Mucosa of rectum (tissue), 2 donors: ENCODE data around the gene AGBL4.
"Not testable (repeated sequence)": the region's sequence is repeated elsewhere in the genome, so short reads cannot be mapped to it uniquely, and the experiment has no call there.

ENCODE experiments used
- H3K27ac ChIP-seq, 2 donors: one replicate each; pipeline ENCODE4 v1.7.0; 2013; ENCODE audit warnings: inconsistent platforms in 2 of 2, low read depth in 2 of 2, low read length in 2 of 2
- H3K27me3 ChIP-seq, 2 donors: one replicate each; pipeline ENCODE4 v1.7.0; 2013; ENCODE audit warnings: low read length in 2 of 2; ENCODE audit not compliant: control insufficient read depth in 2 of 2, insufficient read depth in 2 of 2
- H3K36me3 ChIP-seq, 2 donors: one replicate each; pipeline ENCODE4 v1.7.0; 2013; ENCODE audit warnings: low read length in 2 of 2; ENCODE audit not compliant: control insufficient read depth in 2 of 2, insufficient read depth in 2 of 2
- H3K4me1 ChIP-seq, 2 donors: one replicate each; pipeline ENCODE4 v1.7.0; 2013; ENCODE audit warnings: low read length in 2 of 2, mild to moderate bottlenecking in 1 of 2; ENCODE audit not compliant: control insufficient read depth in 2 of 2, insufficient read depth in 2 of 2
- H3K4me3 ChIP-seq, 2 donors: one replicate each; pipeline ENCODE4 v1.7.0; 2013; ENCODE audit warnings: low read length in 2 of 2
- H3K9ac ChIP-seq, 2 donors: one replicate each; pipeline ENCODE4 v1.7.0; 2013; ENCODE audit warnings: low read length in 2 of 2, low read depth in 1 of 2, mild to moderate bottlenecking in 1 of 2
- H3K9me3 ChIP-seq, 2 donors: one replicate each; pipeline ENCODE4 v1.7.0; 2013; ENCODE audit warnings: low read length in 2 of 2; ENCODE audit not compliant: control insufficient read depth in 2 of 2
- donor health status: healthy.
- donor health status: Normal muscosa, but diverticular disease.

Gene AGBL4

DNA sequence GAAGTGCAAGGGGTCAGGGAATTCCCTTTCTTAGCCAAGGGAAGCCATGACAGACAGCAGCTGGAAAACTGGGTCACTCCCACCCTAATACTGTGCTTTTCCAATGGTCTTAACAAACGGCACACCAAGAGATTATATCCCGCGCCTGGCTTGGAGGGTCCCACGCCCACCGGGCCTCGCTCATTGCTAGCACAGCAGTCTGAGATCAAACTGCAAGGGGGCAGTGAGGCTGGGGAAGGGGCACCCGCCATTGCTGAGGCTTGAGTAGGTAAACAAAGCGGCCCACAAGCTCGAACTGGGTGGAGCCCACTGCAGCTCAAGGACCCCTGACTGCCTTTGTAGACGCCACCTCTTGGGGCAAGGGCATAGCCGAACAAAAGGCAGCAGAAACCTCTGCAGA, 108.5 kb downstream of the AGBL4 start:
- H3K9me3 ChIP-seq, H3K9ac ChIP-seq, H3K4me1 ChIP-seq, H3K36me3 ChIP-seq, H3K27ac ChIP-seq, H3K4me3 ChIP-seq, H3K27me3 ChIP-seq: not testable (repeated sequence)

DNA sequence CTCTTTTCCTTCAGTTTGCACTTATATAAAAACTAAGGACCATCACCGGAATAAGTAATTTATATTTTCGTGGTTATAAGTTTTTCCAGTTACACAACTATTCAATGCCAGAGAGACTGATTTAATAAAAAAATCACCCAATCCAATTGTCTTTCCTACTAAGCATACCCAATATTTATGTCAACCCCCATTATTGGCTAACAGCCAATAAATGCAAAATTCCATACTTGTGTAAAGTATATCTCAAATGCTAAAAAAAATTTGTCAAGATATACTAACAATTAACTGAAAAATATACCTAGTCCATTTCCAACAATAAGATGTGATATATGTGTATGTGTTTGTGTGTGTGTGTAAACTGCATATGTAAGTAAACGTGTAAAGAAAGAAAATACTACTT, 117.4 kb downstream of the AGBL4 start:
- Histone ChIP-seq H3K4me3 (no peak overlapping the region), H3K36me3 (no peaks in the 10 kb centered on the region), H3K9me3 (no peaks in the 10 kb centered on the region)

DNA sequence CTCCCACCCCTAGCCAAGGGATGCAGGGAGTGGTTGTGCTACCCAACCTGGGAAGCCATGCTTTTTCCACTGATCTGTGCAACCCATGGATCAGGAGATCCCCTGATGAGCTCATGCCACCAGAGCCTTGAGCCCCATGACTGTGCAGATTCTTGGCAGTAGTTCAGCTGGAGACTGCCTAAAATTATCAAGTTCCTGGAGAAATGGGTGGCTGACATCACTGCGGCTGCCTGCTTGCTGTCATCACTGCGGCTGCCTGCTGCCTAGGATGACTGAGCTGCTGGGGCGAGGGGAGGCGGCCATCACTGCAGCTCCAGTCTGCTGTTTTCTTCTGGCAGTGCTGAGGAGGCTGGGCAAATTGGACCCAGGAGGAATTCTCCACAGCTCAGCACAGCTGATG, 159.2 kb downstream of the AGBL4 start:
- no peaks in the 10 kb centered on the region for H3K4me1 ChIP-seq
- no peaks in the 10 kb centered on the region for H3K9me3 ChIP-seq

More for the DNA sequence above, 117.4 kb downstream of the AGBL4 start:
- Histone ChIP-seq H3K27me3 (no peaks in the 10 kb centered on the region), H3K4me1 (no peaks in the 10 kb centered on the region), H3K27ac (no peak overlapping the region), H3K9ac (no peak overlapping the region)

DNA sequence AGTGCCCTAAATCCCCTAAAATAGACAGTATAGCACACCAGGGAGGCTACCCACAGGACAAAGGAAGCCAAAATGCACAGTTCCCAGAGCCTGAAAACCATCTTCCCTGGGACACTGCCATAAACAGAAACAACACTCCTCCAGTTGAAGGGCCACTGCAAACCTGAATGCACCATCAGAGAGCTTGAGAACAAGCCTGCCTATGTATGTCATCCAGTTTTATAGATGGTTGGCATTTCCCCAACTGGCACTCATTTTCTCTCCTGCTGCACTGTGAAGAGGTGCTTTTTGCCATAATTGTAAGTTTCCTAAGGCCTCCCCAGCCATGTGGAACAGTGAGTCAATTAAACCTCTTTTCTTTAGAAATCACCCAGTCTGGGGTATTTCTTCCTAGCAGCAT, 169.0 kb downstream of the AGBL4 start:
- H3K36me3 ChIP-seq = no peaks in the 10 kb centered on the region
- H3K27me3 ChIP-seq = no peaks in the 10 kb centered on the region
- no peak overlapping the region for H3K9ac ChIP-seq
- no peaks in the 10 kb centered on the region for H3K9me3 ChIP-seq
- no peak overlapping the region for H3K4me3 ChIP-seq
- no peak overlapping the region for H3K27ac ChIP-seq
- H3K4me1 ChIP-seq = no peaks in the 10 kb centered on the region

More for the DNA sequence above, 159.2 kb downstream of the AGBL4 start:
- Histone ChIP-seq H3K4me3 (no peak overlapping the region), H3K27ac (no peak overlapping the region), H3K36me3 (no peaks in the 10 kb centered on the region), H3K9ac (no peak overlapping the region), H3K27me3 (no peaks in the 10 kb centered on the region)

DNA sequence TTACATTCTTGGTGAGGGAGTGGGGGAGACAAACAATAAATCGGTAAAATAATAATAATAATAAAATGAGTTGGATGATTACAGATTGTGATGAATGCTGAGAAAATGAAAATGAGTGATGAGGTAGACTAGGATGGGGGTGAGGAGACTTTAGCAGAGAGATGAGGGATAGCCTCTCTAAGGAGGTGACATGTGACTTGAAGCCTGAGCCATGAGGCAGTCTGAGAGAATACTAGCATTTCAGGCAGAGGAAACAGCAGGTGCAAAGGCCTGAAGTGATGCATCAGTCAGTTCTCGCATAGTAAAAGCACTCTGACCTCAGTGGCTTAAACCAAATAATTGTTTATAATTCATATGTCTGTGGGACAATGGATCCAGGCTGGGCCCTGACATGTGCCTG, 181.2 kb downstream of the AGBL4 start:
- no peak overlapping the region for H3K4me3 ChIP-seq
- H3K27me3 ChIP-seq = no peaks in the 10 kb centered on the region
- no peak overlapping the region for H3K27ac ChIP-seq
- no peaks in the 10 kb centered on the region for H3K4me1 ChIP-seq
- peaks cover 8 to 17% of the 10 kb centered on the region in 2 donors for H3K9me3 ChIP-seq
- no peak overlapping the region for H3K9ac ChIP-seq
- no peaks in the 10 kb centered on the region for H3K36me3 ChIP-seq

DNA sequence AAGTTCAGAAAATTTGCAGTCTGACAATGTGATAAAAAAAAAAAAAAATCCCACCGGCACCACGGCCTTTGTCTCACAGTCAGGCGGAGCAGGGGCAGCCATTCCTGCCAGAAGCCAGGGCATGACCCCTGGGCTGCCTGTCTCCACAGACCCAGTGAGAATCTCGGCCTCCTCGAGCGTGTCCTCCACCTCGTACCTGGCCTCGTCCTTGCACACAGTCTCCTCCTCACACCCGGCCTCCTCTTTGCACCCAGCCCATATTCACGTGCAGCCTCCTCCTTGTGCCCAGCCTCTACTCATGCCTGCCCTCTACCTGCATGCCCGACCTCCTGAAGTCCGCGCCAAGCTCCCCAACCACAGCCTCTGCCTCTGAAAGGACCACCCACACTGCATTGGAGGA, 182.0 kb downstream of the AGBL4 start:
- H3K4me1 ChIP-seq = no peaks in the 10 kb centered on the region
- H3K36me3 ChIP-seq = no peaks in the 10 kb centered on the region
- no peaks in the 10 kb centered on the region for H3K27me3 ChIP-seq
- H3K4me3 ChIP-seq = no peak overlapping the region
- H3K9ac ChIP-seq = no peak overlapping the region
- no peak overlapping the region for H3K27ac ChIP-seq
- peaks cover 8 to 17% of the 10 kb centered on the region in 2 donors for H3K9me3 ChIP-seq

DNA sequence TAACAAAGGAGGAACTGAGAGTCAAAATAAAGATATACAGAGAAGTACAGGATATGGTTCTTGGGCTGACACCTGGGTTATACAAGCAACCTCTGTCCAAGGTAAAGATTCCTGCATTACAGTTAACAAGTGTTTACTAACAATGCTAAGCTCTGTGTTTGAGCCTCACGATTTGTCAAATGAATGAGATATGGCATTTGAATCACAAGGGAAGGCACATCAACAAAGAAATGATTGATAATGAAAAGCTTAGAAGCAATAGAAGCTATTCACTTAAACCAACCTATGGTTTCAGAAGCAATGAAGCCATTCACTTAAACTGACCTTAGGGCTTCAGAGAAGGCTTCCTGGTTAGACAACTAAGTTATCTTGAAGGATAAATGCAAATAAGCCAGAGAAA, 199.5 kb downstream of the AGBL4 start:
- no peaks in the 10 kb centered on the region for H3K4me1 ChIP-seq
- no peak overlapping the region for H3K9ac ChIP-seq
- no peaks in the 10 kb centered on the region for H3K36me3 ChIP-seq
- H3K9me3 ChIP-seq = no peaks in the 10 kb centered on the region
- H3K4me3 ChIP-seq = no peak overlapping the region
- no peak overlapping the region for H3K27ac ChIP-seq
- no peaks in the 10 kb centered on the region for H3K27me3 ChIP-seq

DNA sequence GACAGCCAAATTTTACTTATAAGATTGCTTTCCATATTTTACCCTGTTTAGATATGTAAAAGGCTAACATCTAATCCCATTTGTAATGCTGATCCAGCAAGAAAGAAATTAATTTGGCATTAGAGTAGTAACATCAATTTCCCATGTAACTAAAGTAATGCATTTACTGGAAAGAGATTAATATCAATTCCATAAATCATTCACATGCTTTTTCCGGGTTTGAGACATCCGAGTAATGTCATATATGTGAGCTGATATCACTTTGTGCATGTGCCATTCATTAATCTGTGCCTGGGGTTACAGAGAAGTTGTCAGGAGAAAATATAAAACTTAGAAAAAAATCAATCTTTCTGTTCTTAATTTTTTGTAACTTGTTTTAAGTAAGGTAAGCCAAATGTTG, 206.1 kb downstream of the AGBL4 start:
- no peaks in the 10 kb centered on the region for H3K4me1 ChIP-seq
- no peaks in the 10 kb centered on the region for H3K36me3 ChIP-seq
- no peaks in the 10 kb centered on the region for H3K9me3 ChIP-seq
- H3K27me3 ChIP-seq = no peaks in the 10 kb centered on the region
- H3K27ac ChIP-seq = no peak overlapping the region
- no peak overlapping the region for H3K4me3 ChIP-seq
- no peak overlapping the region for H3K9ac ChIP-seq

DNA sequence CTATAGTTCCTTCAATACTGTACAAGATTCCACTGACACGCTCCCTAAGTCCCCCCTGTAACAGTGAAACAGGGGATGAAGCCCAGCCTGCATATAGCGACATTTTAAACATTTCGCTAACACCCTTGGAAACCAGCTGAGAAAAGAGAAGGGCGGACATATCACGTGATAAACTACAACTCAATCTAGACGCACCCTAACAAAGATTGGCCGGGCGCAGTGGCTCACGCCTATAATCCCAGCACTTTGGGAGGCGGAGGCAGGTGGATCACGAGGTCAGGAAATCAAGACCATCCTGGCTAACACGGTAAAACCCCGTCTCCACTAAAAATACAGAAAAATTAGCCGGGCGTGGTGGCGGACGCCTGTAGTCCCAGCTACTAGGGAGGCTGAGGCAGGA, 236.7 kb downstream of the AGBL4 start:
- H3K27ac ChIP-seq, H3K4me3 ChIP-seq, H3K9me3 ChIP-seq: not testable (repeated sequence)

DNA sequence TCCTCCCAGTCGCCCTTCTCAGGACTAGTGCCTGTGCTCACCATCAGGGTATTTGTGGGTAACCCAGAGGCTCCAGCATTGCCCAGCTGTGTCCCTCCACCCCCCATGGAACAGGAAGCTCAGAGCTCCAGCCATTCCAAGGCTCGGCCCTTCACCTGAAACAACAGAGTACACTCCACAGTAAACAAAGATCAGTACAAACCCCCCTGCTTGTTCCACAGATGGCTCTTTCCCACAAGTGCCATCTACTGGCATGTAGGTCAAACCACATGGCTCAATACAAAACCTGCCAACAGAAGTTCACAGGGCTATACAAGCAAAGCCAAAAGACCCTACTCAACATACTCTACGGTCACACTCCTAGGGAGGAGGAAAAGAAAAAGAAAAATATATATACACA, 258.7 kb downstream of the AGBL4 start:
- H3K4me3 ChIP-seq = no peak overlapping the region
- no peaks in the 10 kb centered on the region for H3K27me3 ChIP-seq
- H3K36me3 ChIP-seq = no peaks in the 10 kb centered on the region
- no peak overlapping the region for H3K27ac ChIP-seq
- H3K9me3 ChIP-seq = peaks cover 0 to 5% of the 10 kb centered on the region in 2 donors
- H3K9ac ChIP-seq = no peak overlapping the region
- no peaks in the 10 kb centered on the region for H3K4me1 ChIP-seq

More for the DNA sequence above, 236.7 kb downstream of the AGBL4 start:
- H3K4me1 ChIP-seq, H3K27me3 ChIP-seq, H3K36me3 ChIP-seq, H3K9ac ChIP-seq: not testable (repeated sequence)

DNA sequence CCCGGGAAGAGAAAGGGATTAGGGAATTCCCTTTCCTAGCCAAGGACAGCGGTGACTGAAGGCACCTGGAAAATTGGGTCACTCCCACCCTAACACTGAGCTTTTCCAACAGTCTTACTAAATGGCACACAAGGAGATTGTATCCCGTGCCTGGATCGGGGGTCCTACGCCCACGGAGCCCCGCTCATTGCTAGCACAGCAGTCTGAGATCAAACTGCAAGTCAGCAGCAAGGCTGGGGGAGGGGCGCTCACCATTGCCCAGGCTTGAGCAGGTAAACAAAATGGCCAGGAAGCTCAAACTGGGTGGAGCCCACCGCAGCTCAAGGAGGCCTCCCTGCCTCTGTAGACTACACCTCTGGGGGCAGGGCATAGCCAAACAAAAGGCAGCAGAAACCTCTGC, 285.6 kb downstream of the AGBL4 start:
- H3K9ac ChIP-seq, H3K27me3 ChIP-seq, H3K4me3 ChIP-seq, H3K27ac ChIP-seq, H3K36me3 ChIP-seq, H3K9me3 ChIP-seq, H3K4me1 ChIP-seq: not testable (repeated sequence)
